Retinal pigment epithelial cell (primary cell): Measurements from ENCODE around the gene ATF6.

Source experiments
- DNase-seq: peaks from one replicate; pipeline ENCODE4 v3.0.0-alpha.2; 2010; ENCODE audit warnings: low read depth
- H3K4me3 ChIP-seq: 2 replicates; pipeline ENCODE4 v1.5.1; 2011; ENCODE audit warnings: mild to moderate bottlenecking, low read length, control low read depth, moderate library complexity
- CTCF ChIP-seq: conservative IDR thresholded peaks from 2 replicates; pipeline ENCODE4 v1.5.1; 2011; ENCODE audit warnings: low read depth, low read length, control low read depth, inconsistent platforms

ATF6 gene

DNA sequence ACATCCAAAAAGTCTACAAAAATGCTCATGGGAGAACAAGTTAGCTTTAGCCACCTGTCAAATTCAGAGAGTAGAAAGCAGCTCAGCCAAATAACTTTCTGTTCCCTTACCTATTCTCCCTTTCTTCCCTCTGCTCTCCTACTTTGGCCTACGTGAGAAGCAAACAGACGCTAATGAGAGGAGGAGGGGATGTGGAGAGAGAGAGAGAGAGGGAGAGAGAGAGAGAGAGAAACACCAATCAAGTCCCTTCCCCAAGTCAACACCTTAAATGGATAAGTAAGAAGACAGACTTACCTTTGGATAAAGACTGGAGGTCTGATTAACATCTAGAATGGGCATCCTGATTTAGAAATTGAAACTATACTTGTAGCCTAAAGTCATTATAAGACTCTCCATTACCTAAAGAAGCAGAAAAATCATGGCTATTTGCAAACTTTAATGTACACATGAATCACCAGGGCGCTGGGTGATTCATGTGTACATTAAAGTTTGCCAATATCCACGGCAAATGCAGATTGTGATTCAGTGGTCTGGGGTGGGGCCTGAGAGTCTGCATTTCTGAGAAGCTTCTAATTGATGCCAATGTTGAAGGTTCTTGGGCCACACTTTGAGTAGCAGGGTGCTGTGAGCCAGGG, 29.7 kb upstream of the ATF6 start:
- H3K4me3 ChIP-seq = no peak overlapping the region
- no peak for TF ChIP-seq CTCF
- no peak for DNase-seq

- no peak for DNase-seq
- TF ChIP-seq CTCF = no peak
- no peak overlapping the region for H3K4me3 ChIP-seq
These were observed 28.5 kb upstream of the ATF6 start for GRCh38 chr1:161737625-161738024.

DNA sequence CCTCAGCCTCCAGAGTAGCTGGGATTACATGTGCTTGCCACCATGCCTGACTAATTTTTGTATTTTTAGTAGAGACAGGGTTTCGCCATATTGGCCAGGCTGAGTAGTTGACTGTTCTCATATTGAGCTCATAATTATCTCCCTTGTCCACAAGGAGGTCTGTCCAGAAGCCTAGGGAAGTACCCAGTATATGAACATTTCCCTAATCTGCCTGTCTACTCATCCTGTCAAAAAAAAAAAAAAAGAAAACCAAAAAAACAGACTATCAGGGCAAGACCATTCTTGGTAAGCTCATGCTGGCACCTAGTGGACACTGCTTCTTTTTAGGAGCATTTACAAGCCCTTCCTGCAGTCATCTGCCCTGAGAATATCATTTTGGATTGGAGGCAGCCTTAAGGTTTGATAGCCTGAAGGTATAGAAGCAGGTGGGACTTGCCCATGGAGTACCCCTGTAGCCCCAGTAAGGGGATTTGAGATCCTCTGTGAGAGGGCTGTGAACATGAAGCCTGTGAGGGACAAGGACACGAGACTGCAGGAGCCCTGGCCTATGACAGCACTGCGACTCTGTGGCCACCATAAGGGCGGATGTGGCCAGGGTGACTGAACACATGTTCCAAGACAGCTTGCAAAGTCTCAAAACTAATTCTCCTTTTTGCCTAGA, 27.4 kb upstream of the ATF6 start:
- TF ChIP-seq CTCF = peak; percentile 51
- H3K4me3 ChIP-seq = no peak overlapping the region
- DNase-seq = no peak

GRCh38 chr1:161739865-161740566, 26.1 kb upstream of the ATF6 start:
- no peak for TF ChIP-seq CTCF
- no peak overlapping the region for H3K4me3 ChIP-seq
- no peak for DNase-seq

DNA sequence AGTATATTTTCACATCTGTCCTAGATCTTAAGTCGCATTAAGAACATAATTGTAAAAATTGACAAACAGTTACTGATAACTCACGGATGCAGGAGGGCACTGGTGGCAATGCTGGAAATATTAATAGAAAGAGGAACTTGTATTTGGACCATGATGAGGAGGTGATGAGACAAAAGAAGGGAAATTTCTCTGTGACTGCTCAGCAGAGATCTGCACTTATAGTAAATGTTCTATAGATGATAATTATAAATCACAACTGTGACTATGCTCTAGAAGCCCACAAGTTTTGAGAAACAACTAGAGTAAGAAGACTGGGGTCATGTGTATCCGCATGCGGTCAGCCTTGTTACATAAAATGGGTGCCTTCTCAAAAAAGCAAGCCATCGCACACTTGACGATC, 25.2 kb upstream of the ATF6 start:
- no peak for DNase-seq
- no peak overlapping the region for H3K4me3 ChIP-seq
- TF ChIP-seq CTCF = no peak

DNA sequence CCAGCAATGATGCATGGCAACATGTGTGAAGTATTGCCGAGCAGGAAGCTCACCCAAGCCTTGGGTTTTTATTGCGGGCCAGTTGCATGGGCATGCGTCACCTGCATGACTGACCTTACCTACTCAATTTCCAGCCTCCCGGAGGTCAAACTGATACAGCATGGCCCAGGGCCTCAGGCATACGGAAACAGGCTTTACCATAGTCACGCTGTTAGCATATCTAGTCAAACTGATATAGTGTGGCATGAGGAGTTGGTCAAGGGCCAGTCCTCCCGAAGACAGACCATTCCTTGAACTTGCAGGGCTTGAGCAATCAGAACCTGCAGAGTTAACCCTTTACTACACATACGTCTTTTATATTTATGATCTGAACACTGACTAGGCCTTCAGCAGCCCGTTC, 22.9 kb upstream of the ATF6 start:
- no peak for DNase-seq
- TF ChIP-seq CTCF = no peak
- H3K4me3 ChIP-seq = no peak overlapping the region

- TF ChIP-seq CTCF = no peak
- H3K4me3 ChIP-seq = no peak overlapping the region
- DNase-seq = no peak
These were observed 18.3 kb upstream of the ATF6 start for GRCh38 chr1:161747801-161748200.
